GM21367 (cell line): ENCODE results near the gene PLXNC1.

Source experiments
- ATAC-seq: cut with Tn5 transposase; IDR thresholded peaks from one replicate; pipeline ENCODE4 v1.9.1; 2021; ENCODE audit not compliant: unreplicated experiment

PLXNC1 gene

GRCh38 chr12:94147991-94148738 is at the start of gene PLXNC1:
TSS of gene PLXNC1 (plus strand) at chr12:94148577. CDS start at chr12:94148972, 395 bp downstream.
- ATAC-seq, result peak; percentile 27

DNA sequence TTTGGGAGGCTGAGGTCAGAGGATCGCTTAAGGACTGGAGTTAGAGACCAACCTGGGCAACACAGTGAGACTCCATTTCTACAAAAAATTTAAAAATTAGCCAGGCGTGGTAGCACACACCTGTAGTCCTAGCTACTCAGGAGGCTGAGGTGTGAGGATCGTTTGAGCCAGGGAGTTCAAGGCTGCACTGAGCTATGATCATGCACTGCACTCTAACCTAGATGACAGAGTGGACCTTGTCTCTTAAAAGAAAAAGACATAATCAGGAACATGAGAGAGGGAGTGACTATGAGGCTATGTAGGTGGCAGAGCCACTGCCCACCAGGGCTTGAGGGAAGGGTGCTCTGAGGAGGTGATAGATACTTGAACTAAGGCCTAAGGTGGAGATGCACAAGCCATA is 49.2 kb upstream of the PLXNC1 start:
- no peak for ATAC-seq

GRCh38 chr12:94099632-94100031 is 48.7 kb upstream of the PLXNC1 start:
- ATAC-seq, result no peak

GRCh38 chr12:94100211-94100627 is 48.2 kb upstream of the PLXNC1 start:
- no peak for ATAC-seq

DNA sequence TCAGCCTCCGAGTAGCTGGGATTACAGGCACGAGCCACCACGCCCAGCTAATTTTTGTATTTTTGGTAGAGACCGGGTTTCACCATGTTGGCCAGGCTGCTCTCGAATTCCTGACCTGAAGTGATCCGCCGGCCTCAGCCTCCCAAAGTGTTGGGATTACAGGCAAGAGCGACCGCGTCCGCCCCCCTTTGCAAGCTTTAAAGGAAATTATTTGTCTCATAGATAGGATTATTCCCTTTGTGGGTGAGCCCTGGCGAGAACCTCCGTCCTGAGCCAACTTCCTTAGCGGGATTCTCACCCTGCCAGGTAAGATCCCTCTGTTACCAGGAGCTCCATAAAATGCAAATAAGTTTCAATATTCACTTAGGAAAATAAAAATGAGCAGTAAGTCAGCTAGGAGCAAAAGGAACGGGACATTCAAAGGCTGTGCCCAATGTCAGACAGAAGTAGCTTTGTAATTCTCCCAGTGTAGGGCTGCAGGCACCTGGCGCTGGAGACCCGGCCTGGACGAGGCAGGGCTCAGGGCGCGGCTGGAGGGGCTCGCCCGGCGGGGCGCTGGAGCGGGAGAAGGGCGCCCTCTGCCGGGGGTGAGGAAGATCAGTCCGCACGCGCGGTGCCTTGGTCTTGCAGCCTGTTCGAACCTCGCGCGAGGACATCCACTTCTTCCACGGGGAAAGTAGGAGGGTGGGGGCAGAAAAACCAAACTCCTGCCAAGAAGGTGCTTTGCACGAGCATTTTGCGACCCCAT is 47.2 kb upstream of the PLXNC1 start:
- peak; percentile 57 for ATAC-seq

- ATAC-seq, result peak; percentile 79
Observed at GRCh38 chr12:94101738-94102660, 46.4 kb upstream of the PLXNC1 start.

GRCh38 chr12:94103986-94104385 is 44.4 kb upstream of the PLXNC1 start:
- ATAC-seq, result no peak

DNA sequence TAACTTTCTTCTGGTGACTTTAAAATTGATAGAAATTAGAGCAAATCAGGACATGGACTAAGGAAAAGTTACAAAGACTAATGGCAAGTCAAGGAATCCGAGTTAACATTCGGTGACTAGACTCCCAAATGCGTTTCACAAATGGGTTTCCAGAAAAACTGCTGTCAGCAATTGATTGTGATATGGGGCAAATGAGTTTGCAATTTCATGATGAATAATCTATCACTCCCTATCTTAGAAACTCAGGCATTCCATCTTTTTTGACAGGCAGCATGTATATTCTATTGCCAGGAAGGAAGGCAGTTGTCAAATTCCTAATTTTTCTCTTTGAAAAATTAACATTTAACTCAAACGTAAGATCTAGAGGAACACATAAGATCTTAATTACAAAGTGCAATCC is 40.5 kb upstream of the PLXNC1 start:
- no peak for ATAC-seq

DNA sequence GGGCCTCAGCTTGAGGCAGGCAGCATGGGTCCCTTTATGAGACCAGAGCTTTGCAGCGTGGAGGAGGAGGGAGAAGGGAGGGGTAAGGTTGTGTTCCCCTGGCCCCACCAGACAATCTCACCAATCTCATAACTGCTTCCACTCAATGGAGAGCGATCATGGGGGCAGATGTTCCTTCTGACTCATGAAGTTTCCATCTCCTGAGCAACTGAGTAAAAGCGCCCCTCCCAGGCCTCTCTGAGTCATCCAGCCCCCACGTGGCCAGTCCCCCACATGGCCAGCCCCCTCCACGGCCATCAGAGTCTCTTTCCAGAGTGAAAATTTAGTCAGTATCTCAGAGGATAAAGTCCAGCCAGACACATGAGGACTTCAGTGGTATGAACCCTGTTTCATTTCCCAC is 39.2 kb upstream of the PLXNC1 start:
- no peak for ATAC-seq

DNA sequence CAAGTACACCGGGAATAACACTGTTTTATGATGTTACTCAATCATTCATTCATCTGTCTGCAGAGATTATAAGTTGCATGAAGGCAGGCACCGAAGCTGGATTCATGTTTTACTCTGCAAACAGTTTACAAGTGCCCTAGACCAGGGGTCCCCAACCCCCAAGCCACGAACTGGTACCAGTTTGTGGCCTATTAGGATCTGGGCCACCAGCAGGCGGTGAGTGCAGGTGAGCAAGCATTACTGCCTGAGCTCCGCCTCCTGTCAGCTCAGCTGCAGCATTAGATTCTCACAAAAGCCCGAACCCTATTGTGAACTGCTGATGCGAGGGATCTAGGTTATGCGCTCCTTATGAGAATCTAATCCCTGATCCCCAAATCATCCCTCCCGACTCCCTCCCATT is 38.1 kb upstream of the PLXNC1 start:
- no peak for ATAC-seq

GRCh38 chr12:94111302-94111701 is 37.1 kb upstream of the PLXNC1 start:
- ATAC-seq, result no peak

DNA sequence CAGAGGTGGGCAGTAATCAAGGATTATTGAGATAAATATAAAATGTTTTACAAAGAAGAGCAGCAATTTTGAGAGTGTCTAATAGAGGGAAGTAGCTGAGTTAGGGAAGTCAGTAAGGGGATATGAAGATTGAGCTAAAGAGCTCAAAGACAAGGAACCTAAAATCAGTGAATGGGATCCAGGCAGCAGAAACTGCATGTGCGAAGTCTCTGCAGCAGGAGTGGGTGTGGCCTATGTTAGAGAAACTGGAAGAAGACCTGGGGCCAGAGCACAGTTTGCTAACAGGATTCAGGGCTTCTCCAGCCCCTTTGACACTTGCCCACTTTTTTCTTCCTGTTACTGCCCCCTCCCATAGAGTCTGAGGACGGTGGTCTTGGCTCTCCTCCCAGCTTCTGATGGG is 36.3 kb upstream of the PLXNC1 start:
- no peak for ATAC-seq

DNA sequence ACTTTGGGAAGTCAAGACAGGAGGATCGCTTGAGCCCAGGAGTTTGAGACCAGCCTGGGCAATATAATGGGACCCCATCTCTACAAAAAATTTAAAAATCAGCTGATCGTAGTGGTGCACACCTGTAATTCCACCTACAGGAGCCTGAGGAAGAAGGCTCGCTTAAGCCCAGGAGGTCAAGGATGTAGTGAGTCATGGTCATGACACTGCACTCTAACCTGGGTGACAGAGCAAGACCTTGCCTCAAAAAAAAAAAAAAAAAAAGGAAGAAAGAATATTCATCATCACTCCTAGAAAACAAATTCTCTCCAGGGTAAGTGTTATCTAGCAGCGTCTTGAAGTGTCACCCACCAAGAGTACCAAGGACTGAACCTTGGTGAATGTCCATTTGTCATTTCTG is 34.2 kb upstream of the PLXNC1 start:
- no peak for ATAC-seq

GRCh38 chr12:94116191-94116590 is 32.2 kb upstream of the PLXNC1 start:
- ATAC-seq, result no peak

DNA sequence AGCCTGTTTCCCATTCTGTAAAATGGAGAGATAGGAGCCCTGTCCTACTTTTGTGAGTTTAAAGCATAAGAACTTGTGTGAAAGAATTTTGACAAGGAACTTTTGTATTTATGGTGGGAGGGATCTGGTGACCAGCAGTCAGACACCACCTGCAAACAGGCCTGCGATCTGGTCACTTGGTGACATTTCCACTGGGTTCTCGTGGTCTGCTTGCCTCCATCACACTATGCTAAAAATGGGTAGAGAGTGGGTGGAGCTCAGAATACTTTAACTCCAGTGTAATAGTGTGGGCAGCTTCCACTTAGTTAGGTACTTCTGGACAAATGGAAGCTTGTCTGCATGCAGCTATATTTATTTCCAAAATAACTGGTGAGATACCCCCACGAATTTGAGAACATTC is 26.5 kb upstream of the PLXNC1 start:
- no peak for ATAC-seq

- ATAC-seq, result no peak
Observed at GRCh38 chr12:94122591-94122990, 25.8 kb upstream of the PLXNC1 start.

DNA sequence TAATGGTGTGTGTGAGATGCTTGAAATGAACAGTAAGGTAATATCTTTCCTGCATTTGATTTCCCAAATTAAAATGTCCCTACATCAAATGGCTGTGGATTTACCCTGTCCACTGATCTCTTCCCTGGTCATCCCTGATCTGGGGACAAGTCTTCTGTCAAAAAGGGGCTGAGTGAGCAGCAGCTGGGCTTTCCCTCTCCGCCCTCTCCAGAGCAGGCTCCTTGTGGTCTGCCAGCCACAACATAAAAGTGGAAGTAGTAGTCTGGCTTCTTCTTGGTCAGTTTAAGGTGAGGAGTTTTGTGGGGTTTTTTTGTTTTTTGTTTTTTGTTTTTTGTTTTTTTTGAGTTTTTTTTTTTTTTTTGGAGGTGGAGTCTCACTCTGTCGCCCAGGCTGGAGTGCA is 25.2 kb upstream of the PLXNC1 start:
- no peak for ATAC-seq

DNA sequence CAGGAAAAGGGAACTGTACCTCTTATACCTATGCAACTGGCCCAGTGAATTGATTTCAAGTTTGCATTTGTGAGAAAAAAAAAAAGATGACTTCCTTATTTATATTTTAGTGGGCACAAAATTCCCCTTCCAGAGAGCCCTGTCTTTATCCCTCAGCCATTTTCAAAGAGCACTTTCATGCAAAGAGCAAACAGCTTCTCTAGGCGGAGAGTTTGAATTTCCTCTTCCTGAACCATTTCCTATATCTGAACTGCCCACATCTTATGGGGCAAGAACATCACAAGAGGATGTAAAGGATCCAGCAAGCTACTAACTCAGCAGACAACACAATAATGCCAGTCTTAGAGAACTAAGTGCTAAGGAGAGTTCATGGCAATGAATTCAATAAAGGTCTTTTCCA is 22.3 kb upstream of the PLXNC1 start:
- no peak for ATAC-seq

DNA sequence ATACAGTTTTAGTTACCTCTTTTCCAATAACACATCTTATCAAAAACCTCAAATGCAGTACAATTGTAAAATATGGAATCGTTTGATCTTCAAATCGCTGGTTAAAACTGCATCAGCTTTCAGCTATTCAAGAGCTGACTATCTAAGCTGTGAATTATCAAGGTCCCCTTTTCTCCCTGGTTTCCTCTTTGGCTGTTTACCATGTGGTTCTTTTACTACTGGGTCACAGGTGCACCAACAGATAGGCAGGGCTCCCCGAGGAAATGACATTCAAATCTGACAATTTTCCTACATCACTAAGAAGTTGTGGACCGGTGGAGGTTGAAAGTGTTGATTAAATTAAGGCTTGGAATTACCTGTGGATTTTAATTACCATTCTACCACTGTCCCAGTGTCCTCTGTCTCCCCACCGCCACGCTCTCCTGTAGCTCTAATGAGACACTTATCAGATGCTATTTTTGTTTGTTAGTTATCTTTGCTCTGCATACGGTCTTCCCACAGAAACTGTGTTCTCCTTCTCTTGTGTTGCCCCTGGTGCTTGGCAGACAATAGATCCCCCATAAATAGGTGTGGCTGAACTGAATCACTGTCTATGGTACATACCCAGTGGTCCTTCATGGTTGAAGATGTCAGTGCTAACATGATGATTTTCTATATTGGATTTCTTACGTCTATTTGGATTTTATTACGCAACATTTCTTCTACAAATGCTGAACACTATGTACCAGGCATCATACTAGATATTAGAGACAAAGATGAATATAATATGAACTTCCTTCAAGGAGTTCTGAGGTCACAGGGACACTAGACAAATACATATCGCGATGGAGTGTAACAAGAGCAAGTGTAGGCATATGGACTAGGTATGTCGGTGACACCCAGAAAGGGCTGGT is 20.9 kb upstream of the PLXNC1 start:
- no peak for ATAC-seq

- no peak for ATAC-seq
Observed at GRCh38 chr12:94128280-94128679, 20.1 kb upstream of the PLXNC1 start.
